ENCODE data around the gene TCF20. TPM values are rescaled to one million over a fixed set of nuclear protein-coding genes. Genes with fewer than 3 reads are reported as not detected.

TCF20 gene
- total RNA-seq, 1 donor from 2014 or later, result 47.4 TPM

DNA sequence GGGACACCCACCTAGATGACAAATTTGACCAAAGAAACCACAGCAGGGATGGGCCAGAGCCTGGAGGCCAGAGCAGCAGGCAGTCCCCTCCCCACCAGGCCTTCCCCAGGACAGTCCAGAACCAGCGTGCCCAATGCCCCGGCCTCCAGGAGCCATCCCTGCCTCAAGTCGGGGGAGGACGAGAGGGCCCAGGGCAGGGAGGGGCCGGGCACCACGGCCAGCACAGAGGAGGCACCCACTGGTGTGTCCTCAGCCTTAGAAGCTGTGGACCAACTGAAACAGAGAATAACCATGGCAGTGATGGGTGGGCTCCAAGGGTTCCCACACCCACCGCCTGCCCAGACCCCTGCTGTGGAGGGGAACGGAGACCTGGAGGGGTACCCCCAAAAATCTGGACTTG lies 28.3 kb upstream of the TCF20 start:
- H3K36me3 ChIP-seq, result no peaks in the 10 kb centered on the region
- DNase-seq (no peak), ATAC-seq (no peak)
- intact Hi-C loops (cut with DNase I), result no loop called here
- no peaks in the 10 kb centered on the region for H3K9me3 ChIP-seq
- TF ChIP-seq, protein P1, sequence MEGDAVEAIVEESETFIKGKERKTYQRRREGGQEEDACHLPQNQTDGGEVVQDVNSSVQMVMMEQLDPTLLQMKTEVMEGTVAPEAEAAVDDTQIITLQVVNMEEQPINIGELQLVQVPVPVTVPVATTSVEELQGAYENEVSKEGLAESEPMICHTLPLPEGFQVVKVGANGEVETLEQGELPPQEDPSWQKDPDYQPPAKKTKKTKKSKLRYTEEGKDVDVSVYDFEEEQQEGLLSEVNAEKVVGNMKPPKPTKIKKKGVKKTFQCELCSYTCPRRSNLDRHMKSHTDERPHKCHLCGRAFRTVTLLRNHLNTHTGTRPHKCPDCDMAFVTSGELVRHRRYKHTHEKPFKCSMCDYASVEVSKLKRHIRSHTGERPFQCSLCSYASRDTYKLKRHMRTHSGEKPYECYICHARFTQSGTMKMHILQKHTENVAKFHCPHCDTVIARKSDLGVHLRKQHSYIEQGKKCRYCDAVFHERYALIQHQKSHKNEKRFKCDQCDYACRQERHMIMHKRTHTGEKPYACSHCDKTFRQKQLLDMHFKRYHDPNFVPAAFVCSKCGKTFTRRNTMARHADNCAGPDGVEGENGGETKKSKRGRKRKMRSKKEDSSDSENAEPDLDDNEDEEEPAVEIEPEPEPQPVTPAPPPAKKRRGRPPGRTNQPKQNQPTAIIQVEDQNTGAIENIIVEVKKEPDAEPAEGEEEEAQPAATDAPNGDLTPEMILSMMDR (IDR thresholded peaks at IDR 0.05), result no peak
- H3K27me3 ChIP-seq, result no peaks in the 10 kb centered on the region
- no peak overlapping the region for H3K4me3 ChIP-seq
- peaks cover 18% of the 10 kb centered on the region for H3K4me1 ChIP-seq
- no peak overlapping the region for H3K27ac ChIP-seq

DNA sequence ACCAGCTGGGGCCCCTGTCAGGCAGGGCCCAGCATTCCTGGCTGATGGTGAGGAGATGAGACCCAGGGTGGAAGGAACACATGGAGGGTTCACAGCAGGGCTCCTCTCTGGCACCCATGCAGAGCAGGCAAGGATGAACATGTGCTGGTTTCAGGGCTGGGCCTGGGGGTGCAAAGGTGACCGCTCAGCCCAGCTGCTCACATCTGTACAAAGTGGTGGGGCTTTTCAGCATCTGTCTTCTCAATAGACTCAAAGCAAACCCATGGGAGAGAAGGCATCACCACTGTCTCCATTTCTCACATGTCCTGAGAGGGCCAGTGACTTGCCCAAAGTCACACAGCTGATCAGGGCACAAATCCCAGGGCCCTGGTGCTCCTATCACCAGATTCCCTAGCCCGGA lies 27.3 kb upstream of the TCF20 start:
- DNase-seq, result no peak
- H3K27me3 ChIP-seq, result no peaks in the 10 kb centered on the region
- intact Hi-C loops (cut with DNase I), result no loop called here
- ATAC-seq, result no peak
- H3K27ac ChIP-seq, result no peak overlapping the region
- peaks cover 18% of the 10 kb centered on the region for H3K4me1 ChIP-seq
- H3K36me3 ChIP-seq, result no peaks in the 10 kb centered on the region
- H3K4me3 ChIP-seq, result no peak overlapping the region
- TF ChIP-seq, protein P1 (IDR thresholded peaks at IDR 0.05), result no peak
- no peaks in the 10 kb centered on the region for H3K9me3 ChIP-seq

DNA sequence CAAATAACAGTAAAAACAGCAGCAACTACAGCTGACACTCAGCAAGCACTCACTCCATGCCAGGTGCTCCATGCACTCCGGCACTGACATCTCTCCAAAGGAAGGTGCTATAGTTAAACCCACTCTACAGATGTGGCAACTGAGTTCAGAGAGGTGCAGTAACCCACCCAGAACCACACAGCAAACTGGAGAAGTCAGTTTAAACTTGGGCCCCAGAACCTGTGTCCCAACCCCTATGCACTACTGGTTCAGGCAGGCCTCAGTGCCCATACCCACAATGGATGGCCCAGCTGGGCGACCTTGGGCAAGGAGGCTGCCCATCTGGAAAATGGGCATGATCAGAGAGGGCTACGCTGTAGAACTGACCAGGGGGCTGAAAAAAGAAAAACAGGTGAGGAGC lies 26.4 kb upstream of the TCF20 start:
- H3K4me1 ChIP-seq, result peaks cover 18% of the 10 kb centered on the region
- DNase-seq (no peak), ATAC-seq (no peak)
- no peaks in the 10 kb centered on the region for H3K36me3 ChIP-seq
- H3K9me3 ChIP-seq, result no peaks in the 10 kb centered on the region
- no peaks in the 10 kb centered on the region for H3K27me3 ChIP-seq
- no peak overlapping the region for H3K4me3 ChIP-seq
- TF ChIP-seq, protein P1 (IDR thresholded peaks at IDR 0.05), result no peak
- no peak overlapping the region for H3K27ac ChIP-seq
- intact Hi-C loops (cut with DNase I), result no loop called here

DNA sequence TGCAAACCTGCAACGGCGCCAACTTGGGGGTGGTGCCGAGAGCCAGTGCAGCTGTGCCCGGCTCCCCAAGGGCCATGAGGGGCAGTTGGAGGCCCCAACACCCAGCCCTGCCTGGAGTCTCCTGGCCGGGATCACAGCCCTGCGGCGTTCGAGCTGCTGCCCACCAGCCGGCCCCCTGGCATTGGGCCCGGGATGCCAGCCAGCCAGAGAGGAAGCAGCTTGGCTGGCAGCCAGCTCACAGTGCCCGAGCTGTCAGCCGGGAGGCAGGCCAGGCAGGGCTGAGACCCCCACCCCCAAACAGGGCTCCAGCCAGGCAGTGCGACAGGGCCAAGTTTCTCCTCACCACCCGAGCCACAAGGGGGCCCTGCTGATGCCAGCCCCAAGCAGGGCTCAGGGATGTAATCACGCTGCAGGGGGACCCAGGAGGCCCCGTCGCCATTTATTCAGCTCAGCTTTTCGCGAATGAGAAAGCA lies 26.0 kb upstream of the TCF20 start:
- no peaks in the 10 kb centered on the region for H3K27me3 ChIP-seq
- TF ChIP-seq, protein P1 (IDR thresholded peaks at IDR 0.05), result no peak
- H3K4me3 ChIP-seq, result no peak overlapping the region
- H3K4me1 ChIP-seq, result peaks cover 18% of the 10 kb centered on the region
- intact Hi-C loops (cut with DNase I), result no loop called here
- DNase-seq (no peak), ATAC-seq (no peak)
- no peaks in the 10 kb centered on the region for H3K9me3 ChIP-seq
- no peaks in the 10 kb centered on the region for H3K36me3 ChIP-seq
- H3K27ac ChIP-seq, result no peak overlapping the region

DNA sequence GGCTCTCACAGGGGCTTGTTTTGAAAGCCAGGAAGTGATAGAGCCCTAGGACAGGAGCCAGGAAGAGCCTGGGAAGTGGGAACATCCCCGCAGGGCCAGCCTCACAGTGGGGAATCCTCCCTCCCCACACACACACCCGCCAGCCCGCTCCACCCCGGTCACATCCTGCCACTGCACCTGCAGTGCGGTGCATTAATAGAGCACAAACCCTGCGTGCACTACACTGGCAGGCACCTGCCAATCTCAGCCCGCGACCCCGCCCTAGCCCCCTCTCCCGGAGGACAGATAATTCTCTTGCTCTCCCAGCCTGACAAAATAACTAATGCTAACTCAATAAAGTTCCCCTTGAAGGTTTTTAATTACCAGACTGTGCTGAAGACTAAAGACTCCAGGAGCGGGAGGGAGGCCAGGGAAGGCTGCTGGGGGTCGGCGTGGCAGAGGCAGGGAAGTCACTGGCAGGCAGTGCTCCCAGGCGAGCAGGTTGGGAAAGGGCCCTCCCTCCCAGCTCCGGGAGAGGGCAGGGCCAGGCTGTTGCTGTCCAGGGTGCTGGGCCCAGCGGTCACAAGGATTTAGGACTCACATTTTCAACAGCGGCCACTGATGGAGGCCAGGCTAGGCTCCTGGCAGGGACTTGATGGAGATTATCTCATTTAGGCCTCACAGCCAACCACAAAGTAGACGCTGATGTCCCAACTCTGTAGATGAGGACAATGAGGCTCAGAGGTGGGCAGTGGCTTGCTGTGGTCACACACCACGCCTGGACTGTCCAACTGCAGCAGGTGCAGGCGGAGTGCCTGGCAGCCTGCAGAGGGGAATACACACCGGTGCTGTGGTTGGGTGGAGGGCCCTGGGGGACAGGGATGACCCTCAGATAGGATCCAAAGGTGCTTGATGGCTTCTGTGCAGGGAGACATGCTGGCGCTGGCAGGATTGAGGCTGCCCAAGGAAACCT lies 23.9 kb upstream of the TCF20 start:
- Histone ChIP-seq H3K4me3 (no peak overlapping the region), H3K36me3 (no peaks in the 10 kb centered on the region), H3K4me1 (peaks cover under 1% of the 10 kb centered on the region), H3K27me3 (no peaks in the 10 kb centered on the region), H3K27ac (no peak overlapping the region), H3K9me3 (no peaks in the 10 kb centered on the region)
- intact Hi-C loops (cut with DNase I), result no loop called here
- ATAC-seq (peak; percentile 46), DNase-seq (peak; percentile 75)
- TF ChIP-seq, protein P1 (IDR thresholded peaks at IDR 0.05), result no peak
